Endothelial cell of umbilical vein (primary cell): ENCODE data around the gene PSMD3. TPM values are rescaled to one million over a fixed set of nuclear protein-coding genes. Genes with fewer than 3 reads are reported as not detected.

Experiments used
- BruUV-seq: library from RNA; stranded (reverse); fragments of 400-500 nt; replicated peaks from 2 replicates; lab custom pipeline; 2021; lab: Mats Ljungman, UMichigan
- CTCF ChIA-PET: fragments of 300-600, 350-600 bp; sonication (Branson Sonifier 250); formaldehyde crosslinking; loops from one replicate; lab custom pipeline; 2021; ENCODE audit warnings: antibody characterized with exemption, inconsistent platforms; lab: Charles Lee
- POLR2A ChIA-PET: fragments of 300-600, 350-600 bp; sonication (Branson Sonifier 250); formaldehyde crosslinking; loops from one replicate; lab custom pipeline; 2021; ENCODE audit warnings: antibody characterized with exemption, inconsistent platforms; lab: Charles Lee
- DNase-seq: peaks from one replicate; pipeline ENCODE4 v3.0.0-alpha.2; 2011; ENCODE audit warnings: low read depth, low spot score
- FAIRE-seq: peaks from 2 replicates; lab custom pipeline; 2011; peaks lifted over from hg19 to GRCh38; lab: Jason Lieb, UNC
- H2AFZ ChIP-seq: 2 replicates; pipeline ENCODE4 v1.6.0; 2012; ENCODE audit warnings: low read depth, low read length, control low read depth, inconsistent platforms
- H3K27ac ChIP-seq: 2 replicates; pipeline ENCODE4 v1.5.1; 2011; ENCODE audit warnings: low read depth, mild to moderate bottlenecking, control low read depth, low read length, moderate library complexity; ENCODE audit not compliant: insufficient read depth
- H3K27me3 ChIP-seq, 2 experiments: 2 replicates each; pipeline versions ENCODE4 v1.6.0 to v1.6.1; 2011; ENCODE audit warnings: low read length in 2 of 2, mixed read lengths in 1 of 2; ENCODE audit not compliant: control insufficient read depth in 2 of 2, insufficient read depth in 2 of 2
- H3K36me3 ChIP-seq, 2 experiments: 2 replicates in 1 of 2; 3 replicates in 1 of 2; pipeline ENCODE4 v1.5.1; 2011; ENCODE audit warnings: low read length in 2 of 2, mild to moderate bottlenecking in 1 of 2, moderate library complexity in 1 of 2; ENCODE audit not compliant: control insufficient read depth in 2 of 2, insufficient read depth in 2 of 2; ENCODE audit errors: extremely low read depth in 1 of 2
- H3K4me1 ChIP-seq: 3 replicates; pipeline ENCODE4 v1.5.1; 2011; ENCODE audit warnings: mild to moderate bottlenecking, low read length; ENCODE audit not compliant: control insufficient read depth, insufficient read depth; ENCODE audit errors: extremely low read depth
- H3K4me2 ChIP-seq: 2 replicates; pipeline ENCODE4 v1.6.1; 2011; ENCODE audit warnings: low read length, control low read depth, mixed read lengths; ENCODE audit not compliant: insufficient read depth
- H3K4me3 ChIP-seq, 3 experiments: fragments of 200-600 bp in 1 of 3; sonication (generic), shearing (Covaris generic) in 1 of 3; replicated peaks in 1 of 3; 2 replicates each; pipeline ENCODE4 v1.5.1; 2011 to 2016; ENCODE audit warnings: control low read depth in 3 of 3, low read length in 3 of 3, mild to moderate bottlenecking in 2 of 3, inconsistent platforms in 1 of 3, low read depth in 1 of 3, moderate library complexity in 1 of 3; ENCODE audit not compliant: insufficient read depth in 1 of 3
- H3K79me2 ChIP-seq: 2 replicates; pipeline ENCODE4 v1.6.0; 2012; ENCODE audit warnings: low read length, inconsistent platforms; ENCODE audit not compliant: control insufficient read depth, insufficient read depth
- H3K9ac ChIP-seq: replicated peaks from 2 replicates; pipeline ENCODE3; 2011; ENCODE audit warnings: low read length, control low read depth; ENCODE audit not compliant: insufficient read depth; ENCODE audit errors: extremely low read depth
- H3K9me1 ChIP-seq: replicated peaks from 3 replicates; pipeline ENCODE4 v1.6.0; 2011; ENCODE audit warnings: mild to moderate bottlenecking, low read length; ENCODE audit not compliant: control insufficient read depth, insufficient read depth; ENCODE audit errors: extremely low read depth
- H3K9me3 ChIP-seq: replicated peaks from 2 replicates; pipeline ENCODE4 v1.5.1; 2012; ENCODE audit warnings: low read length, inconsistent platforms; ENCODE audit not compliant: control insufficient read depth, insufficient read depth
- H4K20me1 ChIP-seq: replicated peaks from 2 replicates; pipeline ENCODE3; 2011; ENCODE audit warnings: mild to moderate bottlenecking, low read length; ENCODE audit not compliant: control insufficient read depth, insufficient read depth; ENCODE audit errors: extremely low read depth
- CTCF ChIP-seq, 2 donors: IDR thresholded peaks; 1 replicate in 1 of 2; 2 replicates in 1 of 2; pipeline ENCODE4 v1.5.1; 2011; ENCODE audit warnings: low read length in 2 of 2, mild to moderate bottlenecking in 2 of 2, moderate library complexity in 2 of 2, control low read depth in 1 of 2, inconsistent platforms in 1 of 2, low read depth in 1 of 2; ENCODE audit not compliant: insufficient read depth in 1 of 2; ENCODE audit errors: extremely low read depth in 1 of 2
- EZH2 ChIP-seq: IDR thresholded peaks from 2 replicates; pipeline ENCODE4 v1.6.1; 2012; ENCODE audit warnings: borderline replicate concordance, low read depth, mild to moderate bottlenecking, moderate library complexity, low read length, inconsistent platforms; ENCODE audit not compliant: severe bottlenecking
- FOS ChIP-seq: IDR thresholded peaks from 2 replicates; pipeline ENCODE4 v1.6.1; 2011; ENCODE audit warnings: mild to moderate bottlenecking, low read length, moderate library complexity, borderline replicate concordance; ENCODE audit not compliant: insufficient read depth
- GATA2 ChIP-seq: IDR thresholded peaks from 2 replicates; pipeline ENCODE4 v1.7.0; 2011; ENCODE audit warnings: low read depth, mild to moderate bottlenecking, moderate library complexity, mixed read lengths, low read length; ENCODE audit not compliant: insufficient read length, insufficient read depth
- JUN ChIP-seq: IDR thresholded peaks from 2 replicates; pipeline ENCODE4 v1.6.1; 2011; ENCODE audit warnings: borderline replicate concordance, low read depth; ENCODE audit not compliant: insufficient read length, insufficient read depth
- MAX ChIP-seq: IDR thresholded peaks from 2 replicates; pipeline ENCODE4 v1.6.1; 2011; ENCODE audit not compliant: insufficient read depth, insufficient read length
- MYC ChIP-seq: IDR thresholded peaks from one replicate; pipeline ENCODE4 v1.6.1; 2011; ENCODE audit warnings: mild to moderate bottlenecking, low read depth, low read length
- POLR2A ChIP-seq: IDR thresholded peaks from 2 replicates; pipeline ENCODE4 v1.6.1; 2012; ENCODE audit warnings: low read depth, mild to moderate bottlenecking, control low read depth, low read length
- POLR2AphosphoS5 ChIP-seq: IDR thresholded peaks from 2 replicates; pipeline ENCODE4 v1.6.1; 2012; ENCODE audit warnings: low read depth, mild to moderate bottlenecking, control low read depth, low read length, moderate library complexity; ENCODE audit not compliant: insufficient read depth
- dilution Hi-C: fragments of 300-500 bp; cut with MboI; formaldehyde crosslinking; loops from one replicate; pipeline ENCODE4 v1.15.0; 2019; ENCODE audit warnings: low sequenced_read_pairs; ENCODE audit not compliant: extremely low pct_ligation_motif_present
- intact Hi-C: fragments of 100-400 bp; cut with micrococcal nuclease; formaldehyde crosslinking; loops from one replicate; pipeline ENCODE4 v1.10.0; 2022
- polyA plus RNA-seq, 4 experiments: library from polyadenylated mRNA; depleted of rRNA in 3 of 4; stranded (reverse) in 3 of 4; unstranded in 1 of 4; fragments of >200 nt; gene quantifications; 2 replicates each; pipeline versions ENCODE4 v1.2.1 to v1.2.3, GENCODE V29; 2011 to 2012; ENCODE audit warnings: missing spikeins in 1 of 4
- total RNA-seq: library from RNA; stranded (reverse); gene quantifications from 2 replicates; pipeline ENCODE4 v1.2.3, GENCODE V29; 2021

PSMD3 gene
- total and polyA plus RNA-seq, 2 donors (not counting 3 experiments of a cell fraction or from before 2014, with no cell fraction given) = 120 to 136 TPM

GRCh38 chr17:39970157-39970692, 10.4 kb upstream of the PSMD3 start:
- Histone ChIP-seq H3K4me1 (no peaks in the 10 kb centered on the region), H4K20me1 (no peaks in the 10 kb centered on the region), H3K27me3 (peaks cover 13 to 27% of the 10 kb centered on the region in 2 experiments), H3K9me3 (no peaks in the 10 kb centered on the region), H3K4me2 (no peak overlapping the region), H3K36me3 (no peaks in the 10 kb centered on the region), H3K79me2 (no peaks in the 10 kb centered on the region), H3K4me3 (no peak overlapping the region), H3K9ac (no peak overlapping the region), H3K27ac (no peak overlapping the region), H3K9me1 (no peaks in the 10 kb centered on the region), H2AFZ (no peak overlapping the region)
- no peak for DNase-seq
- intact Hi-C loops = no loop called here
- FAIRE-seq = no peak
- dilution Hi-C loops = no loop called here
- ChIA-PET CTCF (interaction anchor here (6.5 kb wide), 1 partner anchor 12 kb away, joined by 35 read pairs; no protein-coding TSS in a partner anchor), POLR2A (no interaction called here)
- TF ChIP-seq EZH2 (no peak), MAX (no peak), POLR2A (no peak), CTCF (IDR thresholded peaks at IDR 0.05; ENCODE audit: extremely low read depth in 1 of 2, insufficient read depth in 1 of 2, low read depth in 1 of 2, low read length in 2 of 2) (no peak), POLR2AphosphoS5 (no peak), JUN (no peak), MYC (no peak), GATA2 (no peak), FOS (no peak)
- BruUV-seq = no TSS peak
